ENCODE data around the gene ELFN1.

DNA sequence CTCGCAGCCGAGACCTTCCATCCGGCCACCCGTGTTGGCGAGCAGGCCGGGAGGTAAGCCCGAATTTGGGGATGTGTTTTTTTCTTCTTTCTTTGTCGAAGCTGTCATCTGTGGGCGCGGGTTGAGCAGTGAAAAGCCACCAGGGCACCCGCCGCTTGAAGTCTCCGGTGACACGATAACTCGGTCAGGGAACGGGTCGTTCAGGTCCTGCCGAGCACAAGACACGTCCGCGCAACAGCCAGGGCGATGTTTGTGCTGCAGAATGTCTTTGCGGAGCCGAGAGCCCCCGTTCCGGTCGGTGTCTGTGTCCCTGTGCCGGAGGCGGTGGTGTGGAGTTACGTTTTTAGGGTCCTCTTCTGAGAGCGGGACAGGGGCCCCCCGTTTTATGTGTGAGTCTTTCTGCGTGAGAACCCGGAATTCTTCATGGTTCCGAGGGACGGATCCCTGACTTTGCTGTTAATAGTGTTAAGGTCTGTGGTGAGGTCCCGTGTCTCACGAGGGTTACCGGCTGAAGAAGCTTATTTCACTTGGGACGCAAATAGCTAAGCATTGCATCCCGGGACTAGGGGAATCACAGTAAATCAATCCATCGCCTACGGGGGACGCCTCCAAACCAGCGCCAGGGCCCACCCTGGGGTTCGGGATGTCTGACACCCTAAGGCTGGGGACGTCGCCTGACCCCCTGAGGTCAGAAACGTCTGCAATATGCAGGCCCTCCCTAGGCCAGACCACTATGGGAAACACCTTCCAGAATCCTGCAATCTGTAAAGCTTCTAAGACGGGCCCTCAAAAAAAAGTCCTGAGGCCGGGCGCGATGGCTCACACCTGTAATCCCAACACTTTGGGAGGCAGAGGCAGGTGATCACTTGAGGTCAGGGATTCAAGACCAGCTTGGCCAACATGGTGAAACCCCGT is 99.5 kb downstream of the ELFN1 start:
- TF ChIP-seq USF1 (IDR thresholded peaks at IDR 0.05; ENCODE audit: borderline replicate concordance, low read depth) = no peak
- TF ChIP-seq GABPA (IDR thresholded peaks at IDR 0.05; ENCODE audit: low read depth) = no peak
- TF ChIP-seq, protein P1, sequence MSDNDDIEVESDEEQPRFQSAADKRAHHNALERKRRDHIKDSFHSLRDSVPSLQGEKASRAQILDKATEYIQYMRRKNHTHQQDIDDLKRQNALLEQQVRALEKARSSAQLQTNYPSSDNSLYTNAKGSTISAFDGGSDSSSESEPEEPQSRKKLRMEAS (IDR thresholded peaks at IDR 0.05; ENCODE audit: low read depth) = no peak
- no peak for TF ChIP-seq CTCF (IDR thresholded peaks at IDR 0.05)
- TF ChIP-seq SMC3 (IDR thresholded peaks at IDR 0.05; ENCODE audit: low read depth, low read length) = no peak
- TF ChIP-seq FOXM1 (IDR thresholded peaks at IDR 0.05; ENCODE audit: low read depth) = no peak
- TF ChIP-seq YY1 (IDR thresholded peaks at IDR 0.05; ENCODE audit: low read depth) = no peak
- no peak for TF ChIP-seq JUND (IDR thresholded peaks at IDR 0.05)
- TF ChIP-seq RFX5 (IDR thresholded peaks at IDR 0.05; ENCODE audit: low read length) = no peak
- TF ChIP-seq TAF1 (IDR thresholded peaks at IDR 0.05; ENCODE audit: borderline replicate concordance, low read depth, low read length) = no peak
- TF ChIP-seq SIN3A (IDR thresholded peaks at IDR 0.05; ENCODE audit: borderline replicate concordance, low read depth, low read length) = no peak
- TF ChIP-seq EP300 (IDR thresholded peaks at IDR 0.05; ENCODE audit: borderline replicate concordance in 1 of 2, low read depth in 1 of 2, low read length in 1 of 2) = no peak
- TF ChIP-seq RAD21 (IDR thresholded peaks at IDR 0.05; ENCODE audit: low read length) = no peak
- TF ChIP-seq TEAD4 (IDR thresholded peaks at IDR 0.05; ENCODE audit: borderline replicate concordance, insufficient read depth) = no peak
